Motor neuron (in vitro differentiated cells): Measurements from ENCODE around the gene GRAMD1B. TPM values are rescaled to one million over a fixed set of nuclear protein-coding genes. Genes with fewer than 3 reads are reported as not detected.
A peak's percentile ranks its signal among the peaks of the same experiment; 100 is the strongest.
"Not testable (repeated sequence)": the region's sequence is repeated elsewhere in the genome, so short reads cannot be mapped to it uniquely, and the experiment has no call there.

Experiments
- ATAC-seq, 8 experiments: fragments of 200-7000 bp; cut with Tn5 transposase; replicated peaks in 6 of 8; 2 replicates each; pipeline ENCODE4 v1.8.0; 2021; ENCODE audit warnings: mild to moderate bottlenecking in 8 of 8, moderate library complexity in 8 of 8
- H3K27ac ChIP-seq, 2 donors: fragments of 250-450 bp; sonication (Bioruptor Pico); 2 replicates each; pipeline ENCODE4 v1.9.0; 2021; ENCODE audit warnings: antibody characterized with exemption in 2 of 2, mild to moderate bottlenecking in 2 of 2, moderate library complexity in 1 of 2
- H3K4me1 ChIP-seq, 2 donors: fragments of 250-450 bp; sonication (Bioruptor Pico); replicated peaks in 1 of 2; 2 replicates each; pipeline ENCODE4 v1.6.1; 2021; ENCODE audit warnings: antibody characterized with exemption in 2 of 2, mild to moderate bottlenecking in 2 of 2, moderate library complexity in 1 of 2
- H3K4me3 ChIP-seq, 5 donors: fragments of 250-450 bp; sonication (Bioruptor Pico); 2 replicates each; pipeline ENCODE4 v1.9.0; 2021; ENCODE audit warnings: antibody characterized with exemption in 5 of 5, mild to moderate bottlenecking in 5 of 5, moderate library complexity in 4 of 5
- WGBS, 10 experiments: fragments of 450-650 bp; shearing (Covaris generic); methylation state at CpG; one replicate each; pipeline ENCODE4 v1.0.0; 2022; 5-methylcytosine and 5-hydroxymethylcytosine counted together
- in situ Hi-C, 9 experiments: fragments of 400-800 bp; cut with MboI; loops; one replicate each; pipeline ENCODE4 v1.15.0; 2021; ENCODE audit warnings: low sequenced_read_pairs in 9 of 9, low pct_unique_long_range_greater_than_20kb in 2 of 9; ENCODE audit not compliant: unreplicated experiment in 9 of 9
- total RNA-seq, 8 experiments: library from RNA; unstranded; fragments of 300-600 nt; gene quantifications; 2 replicates each; pipeline versions ENCODE4 v1.2.3 to v1.2.4, GENCODE V29; 2022

GRAMD1B gene
- total RNA-seq, 8 experiments from 2014 or later = 0.94 to 17.1 (median 10.4) TPM

- WGBS, 10 experiments = 40 to 100% (median 75%) methylated on average over 1 to 8 of the region's 12 CpGs; no CpG with 5 or more reads in 3 of the 10 experiments
- no peaks in the 10 kb centered on the region for H3K4me1 ChIP-seq
- no peak overlapping the region for H3K27ac ChIP-seq
- in situ Hi-C loops = loop anchor here in 1 of 9 experiments (10.0 kb wide), 1 partner anchor 59 kb away; no protein-coding TSS in a partner anchor
- ATAC-seq = no peak
- no peak overlapping the region for H3K4me3 ChIP-seq
These were observed 215.4 kb downstream of the GRAMD1B start for GRCh38 chr11:123645286-123645975.

GRCh38 chr11:123650901-123651300, 220.8 kb downstream of the GRAMD1B start:
- 14 to 100% (median 82%) methylated on average over 2 of the region's 2 CpGs; no CpG with 5 or more reads in 3 of the 10 experiments for WGBS, 10 experiments
- H3K4me1 ChIP-seq = peaks cover 17% of the 10 kb centered on the region in 2 donors
- no peak for ATAC-seq
- H3K4me3 ChIP-seq = no peak overlapping the region
- H3K27ac ChIP-seq = no peak overlapping the region
- in situ Hi-C loops = no loop called here

- peaks cover 17% of the 10 kb centered on the region in 2 donors for H3K4me1 ChIP-seq
- WGBS, 10 experiments = 0 to 50% (median 25%) methylated on average over 1 to 2 of the region's 2 CpGs; no CpG with 5 or more reads in 4 of the 10 experiments
- peak overlapping the region; percentile 55 to 74 (median 70) for H3K4me3 ChIP-seq
- H3K27ac ChIP-seq = no peak overlapping the region
- ATAC-seq = no peak
- in situ Hi-C loops = no loop called here
These were observed 222.5 kb downstream of the GRAMD1B start for GRCh38 chr11:123652599-123652998.

GRCh38 chr11:123653483-123653826, 223.4 kb downstream of the GRAMD1B start:
- in situ Hi-C loops = no loop called here
- H3K4me1 ChIP-seq = peaks cover 17% of the 10 kb centered on the region in 2 donors
- H3K4me3 ChIP-seq = peak overlapping the region; percentile 55 to 74 (median 70)
- 3 to 40% (median 17%) methylated on average over 1 to 7 of the region's 10 CpGs; no CpG with 5 or more reads in 3 of the 10 experiments for WGBS, 10 experiments
- ATAC-seq = no peak
- H3K27ac ChIP-seq = peak overlapping the region; percentile 87 to 95

DNA sequence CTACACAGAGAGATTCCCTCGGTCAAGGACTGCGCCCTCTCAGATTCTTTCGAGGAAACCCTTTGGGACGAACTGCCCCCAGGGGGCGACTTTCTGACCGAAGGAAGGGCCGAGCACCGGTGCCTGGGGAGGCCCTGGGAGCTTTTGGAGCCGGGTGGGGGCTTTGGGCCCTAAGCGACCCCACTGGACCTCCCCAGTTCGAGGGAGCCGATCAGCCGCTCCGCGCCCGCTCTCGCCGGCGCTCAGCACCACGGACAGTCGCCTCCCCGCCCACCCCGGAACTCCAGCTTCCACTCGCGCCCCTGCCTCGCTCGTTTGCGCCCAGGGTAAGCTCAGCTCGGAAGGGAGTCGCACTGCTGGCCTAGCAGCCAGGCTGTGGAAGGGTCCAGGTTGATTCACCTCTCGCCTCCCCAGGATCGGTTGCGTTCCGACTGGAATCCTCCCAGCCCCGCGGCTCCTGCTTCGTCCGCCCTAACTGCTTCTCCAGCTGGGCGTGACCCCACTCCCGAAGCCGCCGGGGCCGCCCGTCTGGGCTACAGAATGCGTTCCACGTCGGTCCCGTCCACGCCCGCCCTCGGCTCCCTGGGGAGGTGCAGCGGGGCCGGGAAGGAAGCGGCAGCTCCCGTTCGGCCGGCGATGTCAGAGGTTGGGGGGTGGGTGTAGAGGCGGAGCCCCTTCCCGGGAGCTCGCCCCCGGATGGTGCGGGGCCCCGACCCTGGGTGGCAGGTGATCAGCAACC, 223.9 kb downstream of the GRAMD1B start:
- 0 to 2% methylated on average over 5 to 7 of the region's 64 CpGs; no CpG with 5 or more reads in 8 of the 10 experiments for WGBS, 10 experiments
- Histone ChIP-seq H3K4me3 (peak overlapping the region; percentile 55 to 74 (median 70)), H3K4me1 (peaks cover 17% of the 10 kb centered on the region in 2 donors), H3K27ac (peak overlapping the region; percentile 87 to 95)
- in situ Hi-C loops = no loop called here
- ATAC-seq = peak; percentile 40 to 81 (median 46)

DNA sequence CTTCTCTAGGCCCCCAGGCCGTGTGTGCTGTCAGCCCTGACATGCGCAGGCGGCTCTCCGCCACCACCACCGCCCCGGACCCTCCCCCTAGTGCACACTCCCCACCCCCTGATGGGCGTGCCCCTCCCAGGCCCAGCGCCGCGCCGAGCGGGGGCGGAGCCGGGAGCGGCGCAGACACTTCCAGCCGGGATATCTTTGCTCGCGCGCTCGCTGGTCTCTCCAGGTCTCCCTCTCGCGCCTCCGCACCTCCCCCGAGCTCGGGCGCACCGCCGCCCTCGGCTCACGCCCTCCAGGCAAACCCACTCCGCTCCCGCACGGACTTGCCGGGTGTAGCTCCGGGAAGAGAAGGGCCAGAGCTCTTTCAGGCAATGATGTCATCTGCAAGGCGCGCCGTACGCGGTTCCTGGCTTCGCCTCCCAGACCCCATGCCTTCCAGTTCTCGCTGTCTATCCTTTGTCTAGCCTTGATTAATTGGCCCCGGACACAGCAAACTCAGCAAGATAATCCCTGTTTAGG, 224.6 kb downstream of the GRAMD1B start, which contains the start of gene SCN3B:
TSS of gene SCN3B (minus strand) at position 59 of the 516 bp plus-strand sequence. CDS start 823 bp downstream, outside the sequence.
- Histone ChIP-seq H3K4me3 (peak within 1 kb of the TSS; percentile 55 to 74 (median 70)), H3K27ac (peak within 1 kb of the TSS; percentile 87 to 95), H3K4me1 (peaks cover 17% of the 10 kb centered on the region in 2 donors)
- WGBS, 10 experiments = 0 to 10% (median 0%) methylated on average over 1 to 3 of the region's 44 CpGs; no CpG with 5 or more reads in 5 of the 10 experiments
- peak; percentile 83 to 94 (median 87) for ATAC-seq
- in situ Hi-C loops = no loop called here

GRCh38 chr11:123659311-123659710, 229.2 kb downstream of the GRAMD1B start:
- Histone ChIP-seq H3K4me3 (no peak overlapping the region), H3K4me1 (peaks cover 4 to 8% of the 10 kb centered on the region in 2 donors), H3K27ac (no peak overlapping the region)
- 0 to 100% (median 60%) methylated on average over 1 to 2 of the region's 2 CpGs; no CpG with 5 or more reads in 1 of the 10 experiments for WGBS, 10 experiments
- ATAC-seq = no peak
- in situ Hi-C loops = no loop called here

GRCh38 chr11:123659965-123660364, 229.9 kb downstream of the GRAMD1B start:
- peak in 2 of 8 experiments; percentile 25 to 77 for ATAC-seq
- H3K4me1 ChIP-seq, H3K27ac ChIP-seq, in situ Hi-C loops, H3K4me3 ChIP-seq: not testable (repeated sequence)
- WGBS, 10 experiments = 0 to 100% (median 39%) methylated on average over 1 to 3 of the region's 3 CpGs; no CpG with 5 or more reads in 3 of the 10 experiments

GRCh38 chr11:123665306-123665705, 235.2 kb downstream of the GRAMD1B start:
- H3K4me3 ChIP-seq = no peak overlapping the region
- no peak overlapping the region for H3K27ac ChIP-seq
- H3K4me1 ChIP-seq = peaks cover 0 to 4% of the 10 kb centered on the region in 2 donors
- no peak for ATAC-seq
- WGBS, 10 experiments = 20 to 100% (median 78%) methylated on average over 1 of the region's 1 CpG; no CpG with 5 or more reads in 5 of the 10 experiments
- in situ Hi-C loops = no loop called here

- Histone ChIP-seq H3K27ac (no peak overlapping the region), H3K4me1 (peaks cover 0 to 3% of the 10 kb centered on the region in 2 donors), H3K4me3 (no peak overlapping the region)
- 0 to 100% (median 57%) methylated on average over 1 of the region's 1 CpG; no CpG with 5 or more reads in 1 of the 10 experiments for WGBS, 10 experiments
- in situ Hi-C loops = no loop called here
- ATAC-seq = peak in 2 of 8 experiments; percentile 67 to 76
These were observed 240.0 kb downstream of the GRAMD1B start for GRCh38 chr11:123670081-123670480.

- peak in 4 of 8 experiments; percentile 31 to 90 (median 45) for ATAC-seq
- H3K27ac ChIP-seq = no peak overlapping the region
These were observed 241.5 kb downstream of the GRAMD1B start for GRCh38 chr11:123671534-123671933.

GRCh38 chr11:123672568-123672967, 242.5 kb downstream of the GRAMD1B start:
- Histone ChIP-seq H3K4me1 (no peaks in the 10 kb centered on the region), H3K4me3 (no peak overlapping the region), H3K27ac (no peak overlapping the region)
- 8 to 97% (median 89%) methylated on average over 1 to 4 of the region's 5 CpGs; no CpG with 5 or more reads in 5 of the 10 experiments for WGBS, 10 experiments
- no peak for ATAC-seq
- in situ Hi-C loops = no loop called here

More at GRCh38 chr11:123671534-123671933, 241.5 kb downstream of the GRAMD1B start:
- in situ Hi-C loops = no loop called here
- 17 to 75% (median 25%) methylated on average over 2 to 8 of the region's 9 CpGs; no CpG with 5 or more reads in 2 of the 10 experiments for WGBS, 10 experiments
- Histone ChIP-seq H3K4me1 (no peaks in the 10 kb centered on the region), H3K4me3 (no peak overlapping the region)

GRCh38 chr11:123674297-123674696, 244.2 kb downstream of the GRAMD1B start:
- WGBS, 10 experiments = 29 to 100% (median 68%) methylated on average over 1 to 2 of the region's 2 CpGs; no CpG with 5 or more reads in 2 of the 10 experiments
- no peaks in the 10 kb centered on the region for H3K4me1 ChIP-seq
- no peak overlapping the region for H3K27ac ChIP-seq
- H3K4me3 ChIP-seq = no peak overlapping the region
- no peak for ATAC-seq
- in situ Hi-C loops = no loop called here
